ENCODE data around the gene CTH.

The CTH gene

GRCh38 chr1:70440642-70441391 is 29.7 kb downstream of the CTH start:
- Histone ChIP-seq H3K9me2 (replicated peaks; ENCODE audit: control insufficient read depth, low read length) (no peaks in the 10 kb centered on the region), H3F3A (ENCODE audit: control insufficient read depth, insufficient read depth) (no peaks in the 10 kb centered on the region), H3K27me3 (ENCODE audit: control insufficient read depth, low read length) (no peaks in the 10 kb centered on the region)

GRCh38 chr1:70441392-70442035 is 30.4 kb downstream of the CTH start:
- Histone ChIP-seq H3K9me3 (ENCODE audit: control insufficient read depth, insufficient read depth, low read length) (no peaks in the 10 kb centered on the region), H3K4me2 (ENCODE audit: low read length) (no peak overlapping the region), H3K27ac (ENCODE audit: low read depth, low read length) (no peak overlapping the region), H3K9me2 (replicated peaks; ENCODE audit: control insufficient read depth, low read length) (no peaks in the 10 kb centered on the region), H3K27me3 (ENCODE audit: control insufficient read depth, low read length) (no peaks in the 10 kb centered on the region), H3K4me1 (ENCODE audit: control insufficient read depth, low read length) (no peaks in the 10 kb centered on the region), H4K20me1 (ENCODE audit: control insufficient read depth, insufficient read depth, low read depth, low read length) (no peaks in the 10 kb centered on the region), H3K4me3 (ENCODE audit: low read length) (no peak overlapping the region), H3K36me3 (ENCODE audit: control insufficient read depth, low read length) (no peaks in the 10 kb centered on the region), H3K79me2 (ENCODE audit: control insufficient read depth, low read length) (no peaks in the 10 kb centered on the region), H3F3A (ENCODE audit: control insufficient read depth, insufficient read depth) (no peaks in the 10 kb centered on the region)
- TF ChIP-seq EZH2phosphoT487 (IDR thresholded peaks at IDR 0.05; ENCODE audit: borderline replicate concordance, low read length) (no peak), CTCF (IDR thresholded peaks at IDR 0.05; ENCODE audit: low read depth, low read length, poor library complexity, severe bottlenecking) (no peak)

More at GRCh38 chr1:70440642-70441391, 29.7 kb downstream of the CTH start:
- Histone ChIP-seq H3K36me3 (ENCODE audit: control insufficient read depth, low read length) (no peaks in the 10 kb centered on the region), H3K4me1 (ENCODE audit: control insufficient read depth, low read length) (no peaks in the 10 kb centered on the region), H3K4me2 (ENCODE audit: low read length) (no peak overlapping the region), H3K9me3 (ENCODE audit: control insufficient read depth, insufficient read depth, low read length) (no peaks in the 10 kb centered on the region), H4K20me1 (ENCODE audit: control insufficient read depth, insufficient read depth, low read depth, low read length) (no peaks in the 10 kb centered on the region), H3K4me3 (ENCODE audit: low read length) (no peak overlapping the region), H3K79me2 (ENCODE audit: control insufficient read depth, low read length) (no peaks in the 10 kb centered on the region), H3K27ac (ENCODE audit: low read depth, low read length) (no peak overlapping the region)
- TF ChIP-seq EZH2phosphoT487 (IDR thresholded peaks at IDR 0.05; ENCODE audit: borderline replicate concordance, low read length) = no peak
- no peak for TF ChIP-seq CTCF (IDR thresholded peaks at IDR 0.05; ENCODE audit: low read depth, low read length, poor library complexity, severe bottlenecking)

- no peaks in the 10 kb centered on the region for H3K79me2 ChIP-seq (ENCODE audit: control insufficient read depth, low read length)
These were observed 31.4 kb downstream of the CTH start for GRCh38 chr1:70442490-70442889.

More at GRCh38 chr1:70442490-70442889, 31.4 kb downstream of the CTH start:
- TF ChIP-seq EZH2phosphoT487 (IDR thresholded peaks at IDR 0.05; ENCODE audit: borderline replicate concordance, low read length) = no peak
- no peak for TF ChIP-seq CTCF (IDR thresholded peaks at IDR 0.05; ENCODE audit: low read depth, low read length, poor library complexity, severe bottlenecking)
- Histone ChIP-seq H4K20me1 (ENCODE audit: control insufficient read depth, insufficient read depth, low read depth, low read length) (no peaks in the 10 kb centered on the region), H3K4me1 (ENCODE audit: control insufficient read depth, low read length) (no peaks in the 10 kb centered on the region), H3K9me3 (ENCODE audit: control insufficient read depth, insufficient read depth, low read length) (no peaks in the 10 kb centered on the region), H3K9me2 (replicated peaks; ENCODE audit: control insufficient read depth, low read length) (no peaks in the 10 kb centered on the region), H3K36me3 (ENCODE audit: control insufficient read depth, low read length) (no peaks in the 10 kb centered on the region), H3K27ac (ENCODE audit: low read depth, low read length) (no peak overlapping the region), H3K4me3 (ENCODE audit: low read length) (no peak overlapping the region), H3F3A (ENCODE audit: control insufficient read depth, insufficient read depth) (no peaks in the 10 kb centered on the region), H3K4me2 (ENCODE audit: low read length) (no peak overlapping the region), H3K27me3 (ENCODE audit: control insufficient read depth, low read length) (no peaks in the 10 kb centered on the region)

Measured in DOHH2 (cell line).